HG03460 (cell line): ENCODE data around the gene ATP5ME.
A peak's percentile ranks its signal among the peaks of the same experiment; 100 is the strongest.

Experiments used
- ATAC-seq: cut with Tn5 transposase; IDR thresholded peaks from one replicate; pipeline ENCODE4 v1.9.1; 2021; ENCODE audit not compliant: unreplicated experiment

ATP5ME gene

GRCh38 chr4:684623-685327, 10.7 kb upstream of the ATP5ME start:
- ATAC-seq = no peak

- no peak for ATAC-seq
Measured at GRCh38 chr4:683982-684622, 10.0 kb upstream of the ATP5ME start.

- ATAC-seq = no peak
Measured at GRCh38 chr4:683247-683897, 9.3 kb upstream of the ATP5ME start.

GRCh38 chr4:682490-683172, 8.6 kb upstream of the ATP5ME start:
- ATAC-seq = no peak

- ATAC-seq = no peak
Measured at GRCh38 chr4:681736-682451, 7.8 kb upstream of the ATP5ME start.

- no peak for ATAC-seq
Measured at GRCh38 chr4:680928-681645, 7.0 kb upstream of the ATP5ME start.

- no peak for ATAC-seq
Measured at GRCh38 chr4:680551-680927, 6.5 kb upstream of the ATP5ME start.

- ATAC-seq = no peak
Measured at GRCh38 chr4:680091-680490, 6.0 kb upstream of the ATP5ME start.

- no peak for ATAC-seq
Measured at GRCh38 chr4:679629-680028, 5.6 kb upstream of the ATP5ME start.

- no peak for ATAC-seq
Measured at GRCh38 chr4:679104-679481, 5.0 kb upstream of the ATP5ME start.

- no peak for ATAC-seq
Measured at GRCh38 chr4:678331-679103, 4.4 kb upstream of the ATP5ME start.

GRCh38 chr4:677431-678293, 3.6 kb upstream of the ATP5ME start:
- no peak for ATAC-seq

GRCh38 chr4:676871-677235, 2.8 kb upstream of the ATP5ME start:
- no peak for ATAC-seq

GRCh38 chr4:675980-676870, 2.1 kb upstream of the ATP5ME start:
- ATAC-seq = no peak

GRCh38 chr4:675036-675882, 1.2 kb upstream of the ATP5ME start:
- ATAC-seq = peak; percentile 4

GRCh38 chr4:673349-674091, 556 bp downstream of the ATP5ME start:
- ATAC-seq = no peak
